HG03565 (cell line): ENCODE data around the gene LMAN2.
A peak's percentile ranks its signal among the peaks of the same experiment; 100 is the strongest.
"Not testable (repeated sequence)": the region's sequence is repeated elsewhere in the genome, so short reads cannot be mapped to it uniquely, and the experiment has no call there.

Experiments used
- ATAC-seq: cut with Tn5 transposase; IDR thresholded peaks from one replicate; pipeline ENCODE4 v1.9.1; 2021; ENCODE audit warnings: mild to moderate bottlenecking, moderate library complexity; ENCODE audit not compliant: unreplicated experiment

The LMAN2 gene

DNA sequence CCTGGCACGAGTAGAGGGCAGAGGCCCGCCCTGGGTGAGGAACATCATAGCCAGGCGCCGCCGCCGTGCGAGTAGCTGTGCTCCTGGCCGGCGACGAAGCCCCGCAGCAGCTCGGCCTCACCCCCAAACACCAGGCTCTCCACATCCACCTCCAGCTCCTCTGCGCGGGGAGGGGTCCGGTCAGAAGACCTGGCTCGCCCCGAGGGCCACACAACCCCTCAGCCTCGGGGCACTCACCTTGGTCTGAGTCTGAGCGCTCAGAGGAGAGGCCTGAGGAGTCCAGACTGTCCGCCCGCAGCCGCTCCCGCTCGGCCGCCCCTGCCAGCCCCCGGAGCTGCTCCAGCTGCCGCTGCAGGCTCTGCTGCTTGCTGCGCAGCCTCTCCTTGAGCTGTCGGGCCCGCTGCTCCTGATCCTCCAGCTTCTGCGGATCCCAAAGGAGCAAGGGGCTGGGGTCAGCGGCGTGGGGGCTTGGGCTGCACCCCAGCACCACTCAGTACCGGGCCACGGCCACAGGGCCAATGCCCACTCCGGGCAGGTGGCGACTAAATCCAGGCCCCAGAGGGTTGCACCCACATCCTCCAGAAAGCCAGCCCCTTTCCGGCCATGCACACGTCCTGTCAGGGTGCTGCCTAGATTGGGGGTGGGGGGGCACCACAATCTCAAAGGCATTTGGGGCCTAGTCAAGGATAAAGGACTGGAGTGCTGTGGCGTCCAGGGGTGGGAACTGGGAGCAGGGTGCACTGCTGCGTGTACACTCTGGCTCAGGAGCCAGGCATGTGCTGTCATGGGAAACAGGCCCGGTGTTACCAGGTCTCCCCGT is 43.7 kb downstream of the LMAN2 start:
- ATAC-seq: no peak

DNA sequence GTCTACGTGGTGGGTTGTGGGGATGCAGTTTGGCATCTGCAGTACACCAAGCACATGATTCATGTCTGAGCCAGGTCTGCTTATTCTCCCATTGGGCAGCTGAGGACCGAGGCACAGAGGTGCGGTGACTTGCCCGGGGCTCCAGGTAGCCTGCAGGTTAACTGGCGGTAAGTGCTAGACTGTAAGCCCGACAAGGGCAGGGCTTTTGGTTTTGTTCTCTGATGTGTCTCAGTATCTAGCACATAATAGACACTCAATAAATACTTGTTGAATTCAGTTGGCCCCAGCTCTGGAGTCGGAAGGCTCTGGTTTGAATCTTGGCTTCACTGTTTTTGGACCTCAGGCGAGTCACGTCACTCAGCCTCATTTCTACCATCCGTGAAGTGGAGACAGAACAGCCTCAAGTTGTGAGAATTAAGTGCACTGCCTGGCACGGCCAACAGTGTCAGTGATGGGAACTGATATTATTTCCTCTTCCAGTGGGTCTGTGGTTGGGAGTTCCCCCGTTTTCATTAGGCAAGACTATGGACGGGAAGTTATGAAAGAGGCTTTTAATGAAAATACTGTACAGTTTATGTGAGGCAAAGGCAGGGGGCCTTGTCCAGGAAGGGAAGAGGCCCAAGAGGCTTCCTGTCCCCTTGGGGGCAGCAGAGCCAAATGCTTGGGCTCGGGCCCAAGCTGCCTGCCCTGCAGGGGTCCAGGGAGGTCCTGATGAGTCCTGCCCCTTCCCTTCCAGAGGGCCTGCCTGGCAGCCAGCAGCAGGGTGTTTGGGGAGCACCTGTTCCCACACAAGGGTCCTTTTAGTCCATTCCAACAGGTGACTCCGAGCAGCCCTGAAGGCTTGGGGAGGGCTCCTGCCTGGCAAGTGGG is 44.6 kb downstream of the LMAN2 start:
- ATAC-seq: no peak

DNA sequence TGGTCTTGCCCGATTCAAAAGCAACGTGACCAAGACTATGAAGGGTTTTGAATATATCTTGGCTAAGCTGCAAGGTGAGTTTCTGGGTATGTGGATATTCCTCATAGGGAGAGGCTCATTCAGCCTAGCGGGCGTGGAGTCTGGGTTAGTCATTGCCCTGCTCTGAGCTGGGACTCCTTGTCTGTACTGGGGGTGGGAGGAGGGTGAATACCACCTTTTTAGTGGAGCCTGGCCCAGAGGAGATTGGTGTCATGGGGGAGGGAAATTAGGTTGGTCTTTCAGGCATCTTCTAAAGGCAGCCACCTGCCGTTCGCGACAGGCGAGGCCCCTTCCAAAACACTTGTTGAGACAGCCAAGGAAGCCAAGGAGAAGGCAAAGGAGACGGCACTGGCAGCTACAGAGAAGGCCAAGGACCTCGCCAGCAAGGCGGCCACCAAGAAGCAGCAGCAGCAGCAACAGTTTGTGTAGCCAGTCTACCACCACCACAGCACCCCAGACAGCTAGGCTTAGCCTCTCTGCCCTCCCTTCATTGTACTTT is 45.3 kb downstream of the LMAN2 start:
- not testable (repeated sequence) for ATAC-seq

DNA sequence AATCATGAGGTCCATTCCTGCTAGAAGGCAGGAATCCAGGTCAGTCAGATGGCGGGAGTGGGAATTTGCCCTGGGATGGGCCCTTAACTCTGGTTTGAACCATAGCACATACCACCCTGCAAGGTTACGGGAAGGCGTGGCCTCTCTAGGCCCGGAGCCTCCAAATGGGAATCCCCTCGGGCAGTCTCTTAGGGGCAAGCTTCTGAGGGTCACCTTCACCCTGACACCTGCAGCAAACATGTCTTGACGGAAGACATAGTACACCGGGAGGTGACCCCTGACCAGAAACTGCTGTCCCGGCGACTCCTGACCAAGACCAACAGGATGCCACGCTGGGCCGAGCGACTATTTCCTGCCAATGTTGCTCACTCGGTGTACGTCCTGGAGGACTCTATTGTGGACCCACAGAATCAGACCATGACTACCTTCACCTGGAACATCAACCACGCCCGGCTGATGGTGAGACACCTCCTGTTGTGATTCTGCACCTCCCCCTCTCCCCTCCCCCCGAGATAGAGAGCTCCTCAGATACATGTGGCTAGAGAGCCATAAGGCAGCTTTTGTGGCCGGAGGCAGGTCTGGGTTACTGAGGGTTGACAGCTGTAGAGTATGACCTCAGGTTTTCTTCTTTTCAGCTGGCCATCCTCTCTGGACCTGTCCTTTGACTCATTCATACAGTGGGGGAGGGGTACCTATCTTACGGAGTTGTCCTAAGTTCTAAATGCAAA is 46.9 kb downstream of the LMAN2 start:
- ATAC-seq: no peak

DNA sequence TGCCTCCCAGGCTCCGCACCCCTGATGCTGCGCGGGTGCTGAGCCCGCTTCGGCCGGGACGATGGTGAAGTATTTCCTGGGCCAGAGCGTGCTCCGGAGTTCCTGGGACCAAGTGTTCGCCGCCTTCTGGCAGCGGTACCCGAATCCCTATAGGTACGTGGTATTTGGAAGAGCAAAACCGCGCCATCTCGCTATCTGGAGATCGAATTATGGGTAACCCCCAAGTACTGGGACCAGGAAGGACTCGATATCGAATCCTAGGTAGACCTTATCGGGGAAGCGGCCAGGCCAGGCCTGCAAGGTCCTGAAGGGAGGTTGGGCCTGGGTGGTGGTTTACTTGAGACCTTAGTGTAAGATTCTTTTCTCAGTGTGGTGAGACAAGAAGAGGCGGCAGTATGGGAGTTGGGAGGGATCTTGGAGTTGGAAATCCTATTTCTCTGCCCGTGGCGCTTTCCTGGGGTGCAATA is 47.5 kb downstream of the LMAN2 start:
- no peak for ATAC-seq

DNA sequence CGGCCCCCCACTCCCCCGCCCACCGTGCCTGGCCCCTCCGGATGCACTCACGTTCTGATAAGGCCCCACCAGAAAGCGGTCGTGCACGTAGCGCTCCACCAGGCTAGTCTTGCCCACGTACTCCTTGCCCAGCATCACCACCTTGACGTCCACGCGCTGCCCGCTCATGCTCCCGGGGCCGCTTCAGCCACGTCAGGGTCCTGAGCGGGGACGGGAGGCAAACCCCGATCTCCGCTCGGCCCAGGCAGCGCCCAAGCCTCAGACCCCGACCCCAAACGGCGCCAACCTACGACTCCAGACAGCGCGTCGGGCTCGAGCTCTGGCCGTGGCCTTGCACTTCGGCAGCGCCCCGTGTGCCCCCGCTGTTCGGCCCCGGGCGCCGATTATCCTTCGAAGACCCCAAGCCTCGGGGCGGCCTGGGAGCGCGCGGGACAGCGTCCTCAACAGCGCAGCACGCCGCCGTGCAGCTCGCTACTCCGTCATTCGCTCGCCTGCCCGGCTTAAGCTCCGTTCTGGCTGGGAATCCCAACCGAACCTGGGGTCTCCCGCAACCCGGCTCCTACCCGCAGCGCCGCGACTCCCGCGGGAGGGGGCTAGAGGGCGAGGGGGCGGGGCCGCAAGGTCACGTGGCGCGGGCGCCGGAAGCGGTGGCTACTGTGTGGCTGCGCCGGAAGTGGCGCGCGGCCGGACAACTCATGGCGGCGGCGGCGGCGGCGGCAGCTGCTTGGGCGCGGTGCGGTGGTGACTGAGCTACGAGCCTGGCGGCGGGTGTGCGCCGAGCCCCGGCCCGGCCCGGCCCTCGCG is 48.1 kb downstream of the LMAN2 start, which contains the start of the genes PRELID1 and RAB24:
PRELID1 (plus strand) TSS at position 679 of the 804 bp plus-strand sequence. CDS start 187 bp downstream, outside the sequence.
RAB24 (minus strand) TSS at position 599 of the 804 bp plus-strand sequence; CDS start at position 168, 431 bp downstream.
- ATAC-seq: peak; percentile 33

DNA sequence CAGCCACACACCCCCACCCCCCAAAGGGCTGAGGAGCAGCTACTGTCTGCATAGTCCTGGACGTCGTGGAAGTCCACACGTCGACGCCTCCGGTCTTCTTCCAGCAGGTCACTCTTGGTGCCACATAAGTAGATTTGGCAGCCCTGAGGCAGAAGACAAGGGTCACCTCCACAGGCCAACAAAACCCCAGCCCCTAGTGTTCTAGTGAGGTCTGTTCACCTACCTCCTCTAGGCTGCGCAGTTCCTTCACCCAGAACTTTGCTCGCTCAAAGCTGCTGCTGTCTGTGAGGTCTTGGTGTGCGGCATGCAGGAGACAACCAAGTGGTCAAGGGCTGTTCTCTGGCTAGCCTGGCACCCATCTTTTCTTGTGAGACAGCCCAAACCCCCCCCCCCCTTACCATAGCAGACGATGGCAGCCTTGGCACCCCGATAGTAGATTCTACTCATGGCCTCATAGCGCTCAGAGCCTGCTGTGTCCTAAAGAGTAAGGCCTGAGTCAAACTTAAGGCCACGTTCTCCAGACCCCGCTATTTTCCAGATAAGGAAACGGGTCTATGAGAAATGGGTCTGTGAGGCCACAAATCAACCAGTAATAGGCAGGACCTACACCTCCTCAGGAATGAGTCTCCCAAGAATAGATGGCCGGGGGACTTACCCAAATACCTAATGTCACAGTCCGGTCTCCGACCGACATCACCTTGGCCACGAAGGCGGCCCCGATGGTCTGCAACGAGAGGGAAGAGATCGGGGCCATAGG is 48.9 kb downstream of the LMAN2 start:
- ATAC-seq: no peak

DNA sequence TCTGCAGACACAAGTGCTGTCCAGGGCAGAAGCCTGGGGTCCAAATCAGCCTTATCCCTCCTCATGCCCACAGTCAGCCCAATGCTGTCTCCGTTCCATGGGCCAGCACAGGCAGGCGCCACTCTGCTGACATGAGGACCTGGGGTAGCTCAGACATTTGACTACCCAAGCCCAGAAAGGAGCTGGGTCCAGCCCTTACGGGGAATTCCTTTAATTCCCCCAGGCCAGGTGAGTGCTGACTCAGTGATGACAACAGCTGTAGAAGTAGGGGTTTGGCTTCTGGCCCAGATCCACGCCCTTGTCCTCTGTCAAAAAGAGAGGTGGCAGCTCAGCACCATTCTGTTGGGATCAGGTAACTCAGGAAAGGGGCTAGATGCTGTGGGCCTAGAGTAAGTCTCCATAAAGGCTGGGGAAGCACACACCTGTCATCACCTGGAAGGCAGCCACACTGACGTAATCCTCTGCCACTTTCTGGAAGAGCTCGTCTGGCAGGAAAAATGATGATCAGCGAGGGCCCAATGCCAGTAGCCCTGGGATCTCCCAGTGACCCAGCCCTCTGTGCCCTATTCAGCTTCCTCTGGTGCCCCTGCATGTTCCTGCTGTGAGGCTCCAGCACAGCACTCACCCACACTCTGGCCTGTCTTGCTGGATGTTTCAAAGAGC is 49.8 kb downstream of the LMAN2 start:
- no peak for ATAC-seq

DNA sequence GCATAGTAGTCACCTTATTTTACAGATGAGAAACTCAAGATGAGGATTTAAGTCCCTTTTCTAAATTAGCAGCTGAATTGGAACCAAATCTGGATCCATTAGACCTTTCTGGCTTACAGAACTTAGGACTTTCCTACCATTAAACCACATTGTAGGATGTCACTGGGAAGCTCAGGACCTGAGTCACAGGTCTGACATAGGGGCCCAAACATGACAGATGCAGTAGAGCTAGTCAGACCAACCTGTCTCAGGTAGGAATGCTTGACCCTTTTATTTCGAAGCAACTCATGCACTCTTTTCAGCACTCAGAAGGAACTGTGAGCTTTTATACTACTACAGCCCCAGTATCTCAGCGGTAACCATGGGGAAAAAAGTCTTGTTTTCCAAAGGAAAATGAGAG is 50.5 kb downstream of the LMAN2 start:
- no peak for ATAC-seq

DNA sequence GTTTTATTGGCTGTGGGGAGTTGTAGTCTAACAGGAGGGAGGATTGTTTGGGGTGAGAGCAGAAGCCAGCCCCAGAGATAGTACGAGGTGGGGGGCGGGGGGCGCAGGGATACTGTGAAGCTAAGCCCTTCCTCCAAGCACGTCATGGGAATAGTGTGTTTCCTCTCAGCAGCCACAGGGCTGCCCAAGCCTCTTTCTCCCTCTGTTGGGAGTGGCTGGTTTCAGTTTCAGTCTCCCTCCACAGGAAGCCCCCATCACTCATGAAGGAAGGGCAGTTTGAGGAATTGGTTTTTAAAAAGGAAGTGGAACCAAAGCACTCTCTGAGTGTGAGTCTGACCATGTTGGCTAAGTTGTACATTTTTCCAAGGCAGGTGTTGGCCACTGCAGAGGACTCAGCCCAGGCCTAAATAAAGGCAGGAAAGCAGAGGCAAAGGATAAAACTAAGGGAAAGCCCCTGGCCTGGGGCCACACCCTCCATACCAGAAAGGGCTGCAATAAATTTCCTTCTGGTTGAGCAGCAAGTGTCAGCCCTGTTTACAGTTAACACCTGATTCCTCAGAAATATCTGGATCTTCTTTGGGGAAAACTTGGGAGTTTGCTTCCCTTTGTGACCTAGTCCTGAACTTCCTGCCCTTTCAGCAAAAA is 51.1 kb downstream of the LMAN2 start:
- peak; percentile 44 for ATAC-seq

DNA sequence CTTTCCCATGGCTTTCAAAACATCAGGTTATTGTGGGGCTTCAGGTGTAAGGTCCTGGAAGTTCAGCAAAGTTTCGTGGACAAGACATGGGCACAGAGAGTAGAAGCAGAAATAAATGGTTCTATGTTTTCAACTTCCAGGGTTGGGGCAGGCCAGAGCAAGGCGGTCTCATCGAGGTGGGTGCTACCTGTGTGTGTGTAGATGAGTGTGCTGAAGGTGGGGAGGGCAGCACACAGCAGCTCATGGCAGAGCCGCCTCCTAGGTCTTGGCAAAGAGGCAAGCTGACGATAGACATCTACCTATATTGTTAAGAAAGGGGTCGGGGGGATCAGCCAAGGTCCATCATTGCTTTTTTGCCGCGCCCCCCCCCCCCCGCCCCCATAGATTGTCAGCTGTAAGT is 51.8 kb downstream of the LMAN2 start:
- no peak for ATAC-seq

DNA sequence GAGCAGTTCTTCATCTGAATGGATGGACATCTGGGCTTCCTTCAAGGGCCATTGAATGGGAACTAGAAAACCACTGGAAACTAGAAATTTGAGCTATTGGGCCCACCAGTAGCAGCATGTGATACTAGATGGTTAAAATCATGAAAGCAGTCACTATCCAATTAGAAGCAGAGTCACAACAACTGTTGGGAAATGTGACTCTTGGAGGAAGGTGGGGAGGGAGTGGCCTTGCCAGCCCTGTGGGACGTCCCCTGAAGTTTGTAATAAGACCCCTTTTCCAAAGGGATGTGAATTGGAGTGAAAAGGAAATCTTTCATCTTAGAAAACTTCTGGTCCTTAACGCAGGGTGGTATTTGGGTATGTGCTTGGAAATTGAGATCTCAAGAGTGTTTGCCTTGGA is 53.5 kb downstream of the LMAN2 start:
- ATAC-seq: no peak

DNA sequence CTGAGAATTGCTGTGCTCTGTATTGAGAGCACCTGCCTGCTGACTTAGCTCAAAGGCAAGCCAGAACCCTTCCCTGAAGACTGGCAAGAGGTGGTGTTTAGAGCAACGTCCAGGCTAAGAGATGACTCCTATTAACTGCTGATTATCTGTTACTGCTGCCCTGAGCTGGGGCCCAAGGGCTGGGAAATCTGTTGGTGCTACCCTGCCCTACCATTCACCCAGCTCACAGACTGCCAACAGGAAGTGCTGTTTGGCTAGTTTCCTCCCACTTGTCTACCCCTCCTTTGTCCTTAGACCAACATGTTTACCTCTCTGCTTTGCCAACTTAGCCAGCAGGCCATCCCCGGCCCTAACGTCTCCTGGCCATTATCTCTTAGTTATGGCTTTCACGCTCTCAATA is 54.9 kb downstream of the LMAN2 start:
- no peak for ATAC-seq

DNA sequence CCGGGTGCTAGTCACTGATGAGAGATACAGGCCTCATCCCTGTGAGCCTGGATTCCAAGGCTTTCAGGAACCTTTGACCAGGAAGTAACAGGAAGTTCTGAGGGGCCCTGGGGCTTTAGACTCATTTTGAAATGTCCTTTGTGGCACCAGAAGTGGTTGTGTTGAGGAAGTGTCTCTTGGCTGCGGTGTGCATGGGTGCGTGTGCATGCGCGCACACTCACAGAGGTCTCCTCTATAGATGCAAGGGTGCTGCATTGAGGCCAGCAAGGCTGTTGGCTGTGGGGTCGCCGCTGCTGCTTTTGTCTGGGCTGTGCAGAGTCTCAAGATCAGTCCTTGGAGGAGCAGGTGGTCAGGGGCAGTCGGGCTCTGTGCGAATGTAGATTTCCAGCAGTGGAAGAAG is 55.5 kb downstream of the LMAN2 start:
- ATAC-seq: no peak

DNA sequence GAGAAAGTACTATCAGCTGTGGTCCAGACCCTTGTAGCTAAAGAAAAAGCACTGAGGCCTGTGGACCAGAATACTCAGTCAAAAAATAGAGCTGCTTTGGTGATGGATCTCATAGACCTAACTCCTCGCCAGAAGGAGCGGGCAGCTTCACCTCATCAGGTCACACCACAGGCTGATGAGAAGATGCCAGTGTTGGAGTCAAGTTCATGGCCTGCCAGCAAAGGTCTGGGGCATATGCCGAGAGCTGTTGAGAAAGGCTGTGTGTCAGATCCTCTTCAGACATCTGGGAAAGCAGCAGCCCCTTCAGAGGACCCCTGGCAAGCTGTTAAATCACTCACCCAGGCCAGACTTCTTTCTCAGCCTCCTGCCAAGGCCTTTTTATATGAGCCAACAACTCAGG is 56.8 kb downstream of the LMAN2 start:
- ATAC-seq: no peak

DNA sequence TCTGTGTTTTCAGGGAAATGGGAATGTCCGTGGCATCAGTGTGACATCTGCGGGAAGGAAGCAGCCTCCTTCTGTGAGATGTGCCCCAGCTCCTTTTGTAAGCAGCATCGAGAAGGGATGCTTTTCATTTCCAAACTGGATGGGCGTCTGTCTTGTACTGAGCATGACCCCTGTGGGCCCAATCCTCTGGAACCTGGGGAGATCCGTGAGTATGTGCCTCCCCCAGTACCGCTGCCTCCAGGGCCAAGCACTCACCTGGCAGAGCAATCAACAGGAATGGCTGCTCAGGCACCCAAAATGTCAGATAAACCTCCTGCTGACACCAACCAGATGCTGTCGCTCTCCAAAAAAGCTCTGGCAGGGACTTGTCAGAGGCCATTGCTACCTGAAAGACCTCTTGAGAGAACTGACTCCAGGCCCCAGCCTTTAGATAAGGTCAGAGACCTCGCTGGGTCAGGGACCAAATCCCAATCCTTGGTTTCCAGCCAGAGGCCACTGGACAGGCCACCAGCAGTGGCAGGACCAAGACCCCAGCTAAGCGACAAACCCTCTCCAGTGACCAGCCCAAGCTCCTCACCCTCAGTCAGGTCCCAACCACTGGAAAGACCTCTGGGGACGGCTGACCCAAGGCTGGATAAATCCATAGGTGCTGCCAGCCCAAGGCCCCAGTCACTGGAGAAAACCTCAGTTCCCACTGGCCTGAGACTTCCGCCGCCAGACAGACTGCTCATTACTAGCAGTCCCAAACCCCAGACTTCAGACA is 57.5 kb downstream of the LMAN2 start:
- ATAC-seq: no peak

DNA sequence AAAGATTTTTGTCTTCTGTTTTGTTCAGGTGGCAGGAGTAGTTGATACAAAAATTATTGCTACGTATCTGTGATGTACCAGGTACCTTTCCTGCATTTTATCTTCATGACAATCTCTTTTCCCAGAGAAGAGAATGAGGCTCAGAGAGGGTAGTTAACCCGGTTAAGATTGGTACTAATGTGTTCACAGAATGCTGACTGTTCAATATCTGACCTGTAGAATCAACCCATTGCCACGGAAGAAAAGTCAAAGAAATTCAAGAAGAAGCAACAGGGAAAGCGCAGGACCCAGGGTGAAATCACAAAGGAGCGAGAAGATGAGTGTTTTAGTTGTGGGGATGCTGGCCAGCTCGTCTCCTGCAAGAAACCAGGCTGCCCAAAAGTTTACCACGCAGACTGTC is 59.7 kb downstream of the LMAN2 start:
- ATAC-seq: no peak
